Measurements from ENCODE around the gene KCNJ9.

DNA sequence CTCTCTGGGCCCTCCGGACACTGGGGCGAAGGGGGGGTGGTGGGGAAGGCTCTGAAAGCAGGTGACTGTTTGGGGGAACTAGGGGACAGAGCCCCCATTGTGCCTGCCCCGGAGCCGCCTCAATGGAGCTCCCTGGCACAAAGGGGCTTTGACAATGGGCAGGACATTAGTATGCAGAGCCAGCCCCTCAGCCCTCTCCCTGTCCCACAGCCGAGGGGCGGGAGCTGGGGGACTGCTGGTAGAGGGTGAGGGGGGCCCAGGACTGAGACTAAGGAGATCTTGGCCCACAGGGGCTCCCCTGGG, 19.2 kb upstream of the KCNJ9 start:
- no peak for TF ChIP-seq CTCF (IDR thresholded peaks at IDR 0.05; ENCODE audit: low read depth, low read length, poor library complexity, severe bottlenecking)
- no peak for TF ChIP-seq EZH2phosphoT487 (IDR thresholded peaks at IDR 0.05; ENCODE audit: borderline replicate concordance, low read length)
